GM13976 (cell line): ENCODE data around the gene GLTP.
"Not testable (repeated sequence)": the region's sequence is repeated elsewhere in the genome, so short reads cannot be mapped to it uniquely, and the experiment has no call there.

ENCODE experiments used
- DNase-seq: peaks from one replicate; pipeline ENCODE4 v3.0.0; 2012; ENCODE audit warnings: low spot score
- in situ Hi-C: fragments of 300-500 bp; cut with MboI; formaldehyde crosslinking; loops from one replicate; pipeline ENCODE4 v1.12.0; 2022; ENCODE audit warnings: low sequenced_read_pairs, mixed read lengths, inconsistent platforms; ENCODE audit not compliant: unreplicated experiment
- TF ChIP-seq, protein P1 (sequence below): IDR thresholded peaks from 2 replicates; pipeline ENCODE4 v1.5.1; 2012; ENCODE audit warnings: borderline replicate concordance, mild to moderate bottlenecking; ENCODE audit not compliant: insufficient read depth; ENCODE audit errors: extremely low read depth, missing control alignments, control extremely low read depth

GLTP gene

GRCh38 chr12:109896188-109896587, 15.8 kb upstream of the GLTP start:
- in situ Hi-C loops, result no loop called here
- no peak for DNase-seq
- TF ChIP-seq, protein P1, sequence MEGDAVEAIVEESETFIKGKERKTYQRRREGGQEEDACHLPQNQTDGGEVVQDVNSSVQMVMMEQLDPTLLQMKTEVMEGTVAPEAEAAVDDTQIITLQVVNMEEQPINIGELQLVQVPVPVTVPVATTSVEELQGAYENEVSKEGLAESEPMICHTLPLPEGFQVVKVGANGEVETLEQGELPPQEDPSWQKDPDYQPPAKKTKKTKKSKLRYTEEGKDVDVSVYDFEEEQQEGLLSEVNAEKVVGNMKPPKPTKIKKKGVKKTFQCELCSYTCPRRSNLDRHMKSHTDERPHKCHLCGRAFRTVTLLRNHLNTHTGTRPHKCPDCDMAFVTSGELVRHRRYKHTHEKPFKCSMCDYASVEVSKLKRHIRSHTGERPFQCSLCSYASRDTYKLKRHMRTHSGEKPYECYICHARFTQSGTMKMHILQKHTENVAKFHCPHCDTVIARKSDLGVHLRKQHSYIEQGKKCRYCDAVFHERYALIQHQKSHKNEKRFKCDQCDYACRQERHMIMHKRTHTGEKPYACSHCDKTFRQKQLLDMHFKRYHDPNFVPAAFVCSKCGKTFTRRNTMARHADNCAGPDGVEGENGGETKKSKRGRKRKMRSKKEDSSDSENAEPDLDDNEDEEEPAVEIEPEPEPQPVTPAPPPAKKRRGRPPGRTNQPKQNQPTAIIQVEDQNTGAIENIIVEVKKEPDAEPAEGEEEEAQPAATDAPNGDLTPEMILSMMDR, result no peak

DNA sequence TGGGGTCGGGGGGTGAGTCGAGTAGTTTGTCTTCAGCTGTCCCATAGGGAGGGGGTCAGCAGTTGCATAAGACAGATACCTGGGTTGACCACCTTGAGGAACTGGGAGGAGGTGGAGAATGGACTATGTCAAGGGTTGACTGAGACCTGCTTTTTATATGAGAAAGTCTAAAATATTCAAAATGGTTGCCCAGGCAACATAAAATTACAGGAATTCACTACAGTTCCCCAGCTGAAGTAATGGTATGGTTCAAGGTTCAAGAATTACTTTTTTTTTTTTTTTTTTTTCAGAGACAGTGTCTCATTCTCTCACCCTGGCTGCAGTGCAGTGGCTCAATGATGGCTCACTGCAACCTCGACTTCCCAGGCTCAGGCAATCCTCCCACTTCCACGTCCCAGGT, 14.6 kb upstream of the GLTP start:
- no peak for DNase-seq
- TF ChIP-seq, protein P1, result no peak
- in situ Hi-C loops, result no loop called here

DNA sequence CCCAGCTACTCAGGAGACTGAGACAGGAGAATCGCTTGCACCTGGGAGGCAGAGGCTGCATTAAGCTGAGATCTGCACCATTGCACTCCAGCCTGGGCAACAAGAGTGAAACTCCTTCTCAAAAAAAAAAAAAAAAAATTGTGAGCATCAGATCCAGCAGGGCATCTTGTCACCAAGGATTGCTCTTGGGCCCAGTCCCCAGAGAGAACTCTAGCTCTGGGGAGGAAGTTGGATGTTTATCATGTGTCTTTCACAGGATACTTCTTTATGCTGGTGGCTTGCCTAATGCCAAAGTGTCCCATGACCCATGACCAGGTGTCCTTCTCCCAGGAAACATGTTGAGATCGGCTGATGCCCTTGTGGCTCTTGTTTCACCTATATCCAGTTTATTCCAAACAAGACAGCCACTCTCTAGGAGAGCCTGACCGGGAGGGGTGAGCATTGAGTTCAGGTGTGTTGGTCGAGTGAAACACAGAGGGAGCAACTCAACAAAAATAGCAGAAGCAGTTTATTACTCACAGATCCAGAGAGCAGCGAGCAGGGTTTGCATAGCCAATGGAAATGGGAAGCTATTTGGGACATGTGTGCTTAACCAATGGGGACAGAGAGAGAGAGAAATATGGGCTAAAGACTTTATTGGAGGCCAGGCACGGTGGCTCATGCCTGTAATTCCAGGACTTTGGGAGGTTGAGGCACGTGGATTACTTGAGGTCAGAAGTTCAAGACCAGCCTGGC, 13.1 kb upstream of the GLTP start:
- in situ Hi-C loops, result no loop called here
- TF ChIP-seq, protein P1, result no peak
- DNase-seq, result no peak

DNA sequence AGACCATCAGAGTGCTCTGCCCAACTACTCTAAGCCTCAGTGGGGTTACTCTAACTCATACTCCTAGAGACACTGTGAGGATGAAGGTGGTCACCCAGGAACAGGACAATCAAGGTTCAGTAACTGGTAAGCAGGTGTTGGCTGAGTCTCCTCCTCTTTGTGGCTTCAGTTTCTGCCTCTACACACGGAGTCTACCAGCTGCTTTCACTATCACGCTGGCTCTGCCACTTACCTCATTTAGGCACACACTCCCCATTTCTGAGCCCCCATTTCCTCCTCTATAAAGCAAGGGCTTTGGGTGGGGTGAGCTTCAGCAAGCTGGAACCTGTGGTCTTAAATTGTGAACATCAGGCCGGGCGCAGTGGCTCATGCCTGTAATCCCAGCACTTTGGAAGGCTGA, 12.4 kb upstream of the GLTP start:
- in situ Hi-C loops, result no loop called here
- DNase-seq, result no peak
- TF ChIP-seq, protein P1, result no peak

- in situ Hi-C loops, result no loop called here
These were observed 11.9 kb upstream of the GLTP start for GRCh38 chr12:109892165-109892715.

DNA sequence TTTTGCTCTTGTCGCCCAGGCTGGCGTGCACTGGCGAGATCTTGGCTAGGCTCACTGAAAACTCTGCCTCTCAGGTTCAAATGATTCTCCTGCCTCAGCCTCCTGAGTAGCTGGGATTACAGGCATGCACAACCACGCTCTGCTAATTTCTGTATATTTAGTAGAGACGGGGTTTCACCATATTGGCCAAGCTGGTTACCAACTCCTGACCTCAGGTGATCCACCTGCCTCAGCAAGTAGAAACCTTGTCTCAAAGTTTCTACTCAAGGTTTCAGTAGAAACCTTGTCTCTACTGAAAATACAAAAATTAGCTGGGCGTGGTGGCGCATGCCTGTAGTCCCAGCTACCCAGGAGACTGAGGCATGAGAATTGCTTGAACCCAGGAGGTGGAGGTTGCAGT, 11.4 kb upstream of the GLTP start:
- DNase-seq, in situ Hi-C loops: not testable (repeated sequence)

More at GRCh38 chr12:109892165-109892715, 11.9 kb upstream of the GLTP start:
- TF ChIP-seq, protein P1, result no peak
- no peak for DNase-seq

DNA sequence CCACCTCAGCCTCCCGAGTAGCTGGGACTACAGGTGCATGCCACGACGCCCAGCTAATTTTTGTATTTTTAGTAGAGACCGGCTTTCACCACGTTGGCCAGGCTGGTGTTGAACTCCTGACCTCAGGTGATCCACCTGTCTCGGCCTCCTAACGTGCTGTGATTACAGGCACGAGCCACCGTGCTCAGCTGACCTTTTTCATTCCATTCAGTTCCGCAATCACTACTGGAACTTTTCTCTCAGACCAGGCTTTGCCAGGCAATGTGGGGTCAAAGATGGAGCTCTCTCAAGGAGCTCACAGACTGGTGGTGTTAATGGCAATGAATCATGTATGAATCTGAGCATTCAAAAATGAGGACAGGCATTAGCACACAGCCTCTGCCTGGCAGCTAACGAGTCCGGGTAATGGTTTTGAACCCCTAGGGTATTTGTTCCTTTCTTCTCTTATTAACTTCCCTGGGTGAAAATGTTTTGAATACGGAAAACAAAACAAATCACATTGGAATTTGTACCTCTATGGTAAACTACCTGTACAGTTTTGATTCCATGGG, 10.4 kb upstream of the GLTP start:
- TF ChIP-seq, protein P1, result no peak
- no peak for DNase-seq
- in situ Hi-C loops, result no loop called here
